ENCODE measurements around the gene TMEM115. TPM values are rescaled to one million over a fixed set of nuclear protein-coding genes. Genes with fewer than 3 reads are reported as not detected.

The TMEM115 gene
- total and polyA plus RNA-seq, 2 of the 13 experiments (the other 11 are each of a cell fraction or from before 2014, with no cell fraction given): 22.1 to 30.7 TPM

GRCh38 chr3:50388016-50388719, 28.8 kb upstream of the TMEM115 start (continued):
- TF ChIP-seq ZBTB33 (CRISPR knock-in tag; IDR thresholded peaks at IDR 0.05) (no peak), ARID5B (CRISPR knock-in tag; IDR thresholded peaks at IDR 0.05) (no peak), CTCF (CRISPR knock-in tag; IDR thresholded peaks at IDR 0.05) (peak; percentile 73), TBL1XR1 (IDR thresholded peaks at IDR 0.05; ENCODE audit: borderline replicate concordance, low read length, partially characterized antibody) (no peak), FOXO1 (CRISPR knock-in tag; IDR thresholded peaks at IDR 0.05) (no peak), ZSCAN25 (CRISPR knock-in tag; IDR thresholded peaks at IDR 0.05) (no peak), JUNB (CRISPR knock-in tag; IDR thresholded peaks at IDR 0.05; ENCODE audit: borderline replicate concordance) (no peak), STAG1 (CRISPR knock-in tag; IDR thresholded peaks at IDR 0.05) (peak; percentile 63)

Data from HepG2 (cell line).